Liver (tissue), 9 donors: ENCODE data around the gene CDC20. TPM values are rescaled to one million over a fixed set of nuclear protein-coding genes. Genes with fewer than 3 reads are reported as not detected.

Experiments
- DNase-seq: peaks from one replicate; pipeline ENCODE4 v3.0.0-alpha.2; 2017; ENCODE audit warnings: low spot score
- H3K27ac ChIP-seq, 2 donors: one replicate each; pipeline ENCODE4 v1.7.0; 2013; ENCODE audit warnings: inconsistent platforms in 2 of 2, low read length in 2 of 2, control low read depth in 1 of 2, low read depth in 1 of 2, mild to moderate bottlenecking in 1 of 2
- H3K27me3 ChIP-seq, 4 donors: one replicate each; pipeline versions ENCODE4 v1.6.1 to v1.7.0; 2013; ENCODE audit warnings: low read length in 3 of 4, inconsistent platforms in 1 of 4, mild to moderate bottlenecking in 1 of 4, moderate library complexity in 1 of 4; ENCODE audit not compliant: control insufficient read depth in 4 of 4, insufficient read depth in 4 of 4
- H3K36me3 ChIP-seq, 4 donors: one replicate each; pipeline versions ENCODE4 v1.6.1 to v1.7.0; 2013; ENCODE audit warnings: low read length in 3 of 4, mild to moderate bottlenecking in 3 of 4, low read depth in 1 of 4, moderate library complexity in 1 of 4; ENCODE audit not compliant: control insufficient read depth in 4 of 4, insufficient read depth in 3 of 4
- H3K4me1 ChIP-seq, 4 donors: one replicate each; pipeline versions ENCODE4 v1.6.1 to v1.7.0; 2013; ENCODE audit warnings: low read length in 3 of 4, mild to moderate bottlenecking in 3 of 4, moderate library complexity in 1 of 4; ENCODE audit not compliant: control insufficient read depth in 4 of 4, insufficient read depth in 4 of 4
- H3K4me3 ChIP-seq, 3 donors: one replicate each; pipeline versions ENCODE4 v1.6.1 to v1.7.0; 2013; ENCODE audit warnings: low read length in 3 of 3, control low read depth in 1 of 3, low read depth in 1 of 3, mild to moderate bottlenecking in 1 of 3
- H3K9ac ChIP-seq, 2 donors: one replicate each; pipeline ENCODE4 v1.7.0; 2013; ENCODE audit warnings: low read length in 2 of 2, mild to moderate bottlenecking in 2 of 2, moderate library complexity in 2 of 2, control low read depth in 1 of 2, low read depth in 1 of 2
- H3K9me3 ChIP-seq, 4 donors: one replicate each; pipeline versions ENCODE4 v1.6.1 to v1.7.0; 2013; ENCODE audit warnings: low read length in 3 of 4; ENCODE audit not compliant: control insufficient read depth in 4 of 4
- ATF3 ChIP-seq: IDR thresholded peaks from 2 replicates; pipeline ENCODE4 v1.6.1; 2016; ENCODE audit warnings: antibody characterized with exemption
- EGR1 ChIP-seq, 2 donors: IDR thresholded peaks; 2 replicates each; pipeline ENCODE4 v1.6.1; 2016 to 2018; ENCODE audit warnings: antibody characterized with exemption in 2 of 2, low read depth in 2 of 2
- FOXA2 ChIP-seq: IDR thresholded peaks from 2 replicates; pipeline ENCODE4 v1.6.1; 2016; ENCODE audit warnings: antibody characterized with exemption
- GABPA ChIP-seq, 2 donors: IDR thresholded peaks in 1 of 2; conservative IDR thresholded peaks in 1 of 2; 2 replicates each; pipeline ENCODE4 v1.6.1; 2016; ENCODE audit warnings: antibody characterized with exemption in 2 of 2, mild to moderate bottlenecking in 1 of 2, moderate library complexity in 1 of 2
- HNF4A ChIP-seq, 2 donors: conservative IDR thresholded peaks; 2 replicates each; pipeline ENCODE4 v1.6.1; 2016; ENCODE audit warnings: antibody characterized with exemption in 2 of 2, mild to moderate bottlenecking in 2 of 2
- HNF4G ChIP-seq: IDR thresholded peaks from 2 replicates; pipeline ENCODE4 v1.6.1; 2016; ENCODE audit warnings: antibody characterized with exemption
- JUND ChIP-seq, 2 donors: IDR thresholded peaks; 2 replicates each; pipeline ENCODE4 v1.6.1; 2016; ENCODE audit warnings: antibody characterized with exemption in 2 of 2
- MAX ChIP-seq: IDR thresholded peaks from 2 replicates; pipeline ENCODE4 v1.6.1; 2016; ENCODE audit warnings: antibody characterized with exemption
- NR2F2 ChIP-seq: IDR thresholded peaks from 2 replicates; pipeline ENCODE4 v1.6.1; 2016; ENCODE audit warnings: antibody characterized with exemption
- RAD21 ChIP-seq, 2 donors: IDR thresholded peaks; 2 replicates each; pipeline ENCODE4 v1.6.1; 2016; ENCODE audit warnings: antibody characterized with exemption in 2 of 2, mild to moderate bottlenecking in 2 of 2
- RXRA ChIP-seq, 2 donors: IDR thresholded peaks; 2 replicates each; pipeline ENCODE4 v1.6.1; 2017 to 2018; ENCODE audit warnings: antibody characterized with exemption in 2 of 2, mild to moderate bottlenecking in 1 of 2
- TAF1 ChIP-seq: conservative IDR thresholded peaks from 2 replicates; pipeline ENCODE4 v1.6.1; 2016; ENCODE audit warnings: antibody characterized with exemption, mild to moderate bottlenecking
- YY1 ChIP-seq: IDR thresholded peaks from 2 replicates; pipeline ENCODE4 v1.6.1; 2016; ENCODE audit warnings: antibody characterized with exemption, mild to moderate bottlenecking
- ZBTB33 ChIP-seq: IDR thresholded peaks from 2 replicates; pipeline ENCODE4 v1.6.1; 2016; ENCODE audit warnings: antibody characterized with exemption
- WGBS: extraction: QIAGEN DNeasy Blood & Tissue Kit; methylation state at CpG from one replicate; pipeline ENCODE4 v1.1.7; 2013; 5-methylcytosine and 5-hydroxymethylcytosine counted together
- polyA plus RNA-seq, 2 donors: library from polyadenylated mRNA; stranded (reverse) in 1 of 2; unstranded in 1 of 2; fragments of 200-250 nt in 1 of 2; fragments of >200 nt in 1 of 2; fragmentation: Nextera tagmentation in 1 of 2; extraction: Ambion mirVana in 1 of 2; gene quantifications; one replicate each; pipeline versions ENCODE4 v1.2.1 to v1.2.3, GENCODE V29; 2013 to 2015
- total RNA-seq, 2 donors: library from RNA; depleted of rRNA; stranded (reverse); fragments of >200 nt; gene quantifications; one replicate each; pipeline ENCODE4 v1.2.3, GENCODE V29; 2014
- donor health status: healthy.
- donor health status: healthy.
- donor health status: healthy.
- donor health status: healthy.
- donor health status: healthy.

CDC20 gene
- total and polyA plus RNA-seq, 4 donors = 0.25 to 73.4 (median 3.5) TPM

GRCh38 chr1:43315963-43316737 is 42.6 kb upstream of the CDC20 start:
- H3K4me3 ChIP-seq = no peak overlapping the region
- H3K9ac ChIP-seq = no peak overlapping the region
- no peaks in the 10 kb centered on the region for H3K27me3 ChIP-seq
- no peak overlapping the region for H3K27ac ChIP-seq
- TF ChIP-seq TAF1 = no peak
- no peak for TF ChIP-seq YY1
- no peak for TF ChIP-seq GABPA (IDR thresholded peaks at IDR 0.05 in 1 of 2, conservative IDR thresholded peaks at IDR 0.05 in 1 of 2)
- no peak for TF ChIP-seq EGR1 (IDR thresholded peaks at IDR 0.05; ENCODE audit: low read depth in 2 of 2)
- no peak for DNase-seq
- peaks cover 13 to 37% (median 26%) of the 10 kb centered on the region in 4 donors for H3K4me1 ChIP-seq
- 93% methylated on average over 10 of the region's 10 CpGs for WGBS
- H3K9me3 ChIP-seq = no peaks in the 10 kb centered on the region
- peaks cover 0 to 4% (median 0%) of the 10 kb centered on the region in 4 donors for H3K36me3 ChIP-seq

GRCh38 chr1:43316738-43317520 is 41.9 kb upstream of the CDC20 start:
- H3K9me3 ChIP-seq = no peaks in the 10 kb centered on the region
- WGBS = 91% methylated on average over 16 of the region's 16 CpGs
- no peak overlapping the region for H3K9ac ChIP-seq
- H3K4me3 ChIP-seq = no peak overlapping the region
- no peak for DNase-seq
- H3K36me3 ChIP-seq = peaks cover 0 to 4% (median 0%) of the 10 kb centered on the region in 4 donors
- H3K27me3 ChIP-seq = no peaks in the 10 kb centered on the region
- no peak overlapping the region for H3K27ac ChIP-seq
- peaks cover 13 to 30% (median 23%) of the 10 kb centered on the region in 4 donors for H3K4me1 ChIP-seq
- TF ChIP-seq FOXA2 (no peak), RAD21 (IDR thresholded peaks at IDR 0.05) (no peak), ZBTB33 (no peak), HNF4A (conservative IDR thresholded peaks at IDR 0.05) (no peak), JUND (IDR thresholded peaks at IDR 0.05) (no peak), YY1 (no peak), ATF3 (no peak), GABPA (IDR thresholded peaks at IDR 0.05 in 1 of 2, conservative IDR thresholded peaks at IDR 0.05 in 1 of 2) (no peak), NR2F2 (no peak), RXRA (IDR thresholded peaks at IDR 0.05) (no peak), MAX (no peak), HNF4G (no peak), TAF1 (no peak)
